HG03139 (cell line): ENCODE results near the gene CLCNKA.
"Not testable (repeated sequence)": the region's sequence is repeated elsewhere in the genome, so short reads cannot be mapped to it uniquely, and the experiment has no call there.

Experiments used
- ATAC-seq: cut with Tn5 transposase; IDR thresholded peaks from one replicate; pipeline ENCODE4 v1.9.1; 2021; ENCODE audit not compliant: unreplicated experiment

CLCNKA gene

GRCh38 chr1:15997076-15997585 is 24.7 kb upstream of the CLCNKA start:
- no peak for ATAC-seq

- no peak for ATAC-seq
These were observed 24.1 kb upstream of the CLCNKA start for GRCh38 chr1:15997637-15998280.

DNA sequence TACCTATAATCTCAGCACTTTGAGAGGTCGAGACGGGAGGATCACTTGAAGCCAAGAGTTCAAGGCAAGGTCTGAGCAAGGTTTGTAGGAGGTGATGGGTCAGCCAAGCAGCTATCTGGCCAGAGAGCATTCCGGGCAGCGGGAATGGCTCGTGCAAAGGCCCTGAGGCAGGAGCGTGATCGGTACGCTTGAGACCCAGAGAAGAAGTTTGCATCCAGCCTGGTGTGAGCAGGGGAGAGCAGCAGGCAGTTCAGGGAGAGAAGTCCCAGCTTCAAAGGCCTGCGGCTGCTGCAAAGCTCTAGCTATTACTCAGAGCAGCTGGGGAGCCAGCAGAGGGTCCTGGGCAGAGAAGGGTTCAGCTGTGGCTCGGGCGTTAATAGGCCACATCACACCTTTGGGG is 22.9 kb upstream of the CLCNKA start:
- no peak for ATAC-seq

DNA sequence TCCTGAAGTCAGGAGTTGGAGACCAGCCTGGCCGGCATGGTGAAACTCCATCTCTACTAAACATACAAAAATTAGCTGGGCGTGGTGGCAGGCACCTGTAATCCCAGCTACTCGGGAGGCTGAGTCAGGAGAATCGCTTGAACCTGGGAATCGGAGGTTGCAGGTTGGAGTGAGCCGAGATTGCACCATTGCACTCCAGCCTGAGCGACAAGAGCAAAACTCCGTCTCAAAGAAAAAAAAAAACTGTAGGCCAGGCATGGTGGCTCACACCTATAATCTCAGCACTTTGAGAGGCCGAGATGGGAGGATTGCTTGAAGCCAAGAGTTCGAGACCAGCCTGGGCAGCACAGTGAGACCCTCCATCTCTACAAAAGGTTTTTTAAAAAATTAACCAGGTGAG is 20.6 kb upstream of the CLCNKA start:
- ATAC-seq: not testable (repeated sequence)

DNA sequence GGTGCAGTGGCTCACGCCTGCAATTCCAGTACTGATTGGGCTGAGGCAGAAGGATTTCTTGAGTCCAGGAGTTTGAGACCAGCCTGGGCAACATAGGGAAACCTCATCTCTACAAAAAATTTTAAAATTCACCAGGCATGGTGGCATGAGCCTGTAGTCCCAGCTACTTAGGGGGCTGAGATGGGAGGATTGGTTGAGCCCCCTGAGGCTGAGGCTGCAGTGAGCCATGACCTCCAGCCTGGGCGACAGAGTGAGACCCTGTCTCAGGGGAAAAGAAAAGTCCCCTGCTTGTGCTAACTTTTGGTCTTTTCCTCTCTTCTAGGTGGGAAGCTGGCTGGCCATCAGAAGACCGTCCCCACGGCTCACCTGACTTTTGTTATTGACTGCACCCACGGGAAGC is 16.2 kb upstream of the CLCNKA start:
- no peak for ATAC-seq

DNA sequence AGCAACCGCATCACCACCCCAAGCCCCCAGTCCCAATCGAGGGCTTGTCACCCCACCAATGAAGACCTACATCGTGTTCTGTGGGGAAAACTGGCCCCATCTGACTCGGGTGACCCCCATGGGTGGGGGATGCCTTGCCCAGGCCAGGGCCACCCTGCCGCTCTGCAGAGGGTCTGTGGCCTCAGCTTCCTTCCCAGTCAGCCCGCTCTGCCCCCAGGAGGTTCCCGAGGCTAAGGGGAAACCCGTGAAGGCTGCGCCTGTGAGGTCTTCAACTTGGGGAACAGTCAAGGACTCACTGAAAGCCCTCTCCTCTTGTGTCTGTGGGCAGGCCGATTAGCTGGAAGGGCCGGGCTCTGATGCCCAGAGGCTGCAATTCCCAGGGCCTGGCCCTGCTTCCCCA is 15.8 kb upstream of the CLCNKA start:
- ATAC-seq: no peak

DNA sequence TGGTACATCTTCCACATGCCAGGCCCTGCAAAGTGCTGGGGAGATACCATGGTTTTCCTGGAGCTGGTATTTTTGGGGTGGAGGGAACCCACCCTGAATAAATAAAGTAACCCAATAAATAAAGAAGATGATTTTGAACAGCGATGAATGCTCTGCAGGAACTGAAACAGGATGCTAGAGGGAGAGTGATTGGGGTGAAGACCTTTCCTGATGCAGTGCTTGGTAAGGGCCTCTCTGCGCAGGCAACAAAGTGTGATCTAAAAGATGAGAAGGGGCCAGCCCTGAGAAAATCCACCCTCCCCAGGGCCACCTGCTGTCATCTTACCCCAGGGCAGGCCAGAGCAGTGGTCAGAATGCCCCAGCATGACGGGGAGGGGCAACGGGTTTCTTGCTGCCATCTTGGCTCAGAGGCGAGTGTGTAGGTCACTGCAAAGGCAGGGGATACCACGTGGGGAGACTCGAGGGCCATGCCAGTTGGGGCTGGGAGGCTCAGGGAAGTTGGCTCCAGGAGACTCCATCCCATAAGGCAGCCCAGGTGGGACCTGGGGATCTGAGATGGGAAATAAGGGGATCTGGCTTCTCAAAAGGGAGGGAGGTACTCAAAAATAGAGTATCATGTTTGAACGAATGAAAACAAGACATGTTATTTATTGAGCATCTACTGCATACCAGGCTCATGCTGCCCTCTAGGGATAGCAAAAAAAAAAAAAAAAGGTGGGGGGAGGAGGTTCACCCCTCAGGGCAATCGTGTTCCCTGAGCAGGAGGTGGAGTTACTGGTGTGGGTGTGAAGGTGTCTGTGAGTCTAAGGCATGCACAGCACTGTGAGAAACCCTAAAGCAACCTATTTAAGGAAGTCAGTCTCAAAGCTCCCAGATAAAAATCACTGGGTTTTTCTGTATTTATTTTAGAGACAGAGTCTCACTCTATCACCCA is 15.0 kb upstream of the CLCNKA start:
- no peak for ATAC-seq

DNA sequence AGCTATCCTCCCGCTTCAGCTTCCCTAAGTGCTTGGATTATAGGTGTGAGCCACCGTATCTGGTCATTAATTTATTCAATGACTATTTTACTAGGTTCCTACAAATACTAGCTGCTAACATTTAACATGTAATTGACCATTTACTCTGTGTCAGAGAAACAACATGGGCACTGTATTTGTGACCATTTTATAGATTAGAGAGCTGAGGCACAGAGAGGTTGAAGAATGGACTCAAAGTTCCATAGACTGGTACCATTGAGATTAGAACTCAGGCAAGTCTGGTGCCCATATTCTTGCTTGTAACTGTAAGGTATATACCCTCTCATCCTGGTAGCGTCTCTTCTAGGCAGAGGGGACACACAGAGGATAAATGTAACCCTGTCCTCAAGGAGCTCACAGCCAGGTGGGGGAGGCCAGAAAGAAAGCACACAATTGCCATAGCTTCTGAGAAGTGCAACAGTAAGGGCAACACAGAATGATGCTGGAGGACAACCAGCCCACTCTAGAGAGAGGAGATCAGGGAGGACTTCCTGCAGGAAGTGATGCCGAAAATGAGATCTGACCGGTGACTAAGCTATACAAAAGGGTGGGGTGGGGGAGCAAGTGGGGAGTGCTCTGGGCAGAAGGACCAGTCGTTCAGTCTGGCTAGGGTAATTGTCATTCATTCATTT is 14.0 kb upstream of the CLCNKA start:
- ATAC-seq: no peak

- ATAC-seq: no peak
These were observed 12.8 kb upstream of the CLCNKA start for GRCh38 chr1:16009030-16009460.

DNA sequence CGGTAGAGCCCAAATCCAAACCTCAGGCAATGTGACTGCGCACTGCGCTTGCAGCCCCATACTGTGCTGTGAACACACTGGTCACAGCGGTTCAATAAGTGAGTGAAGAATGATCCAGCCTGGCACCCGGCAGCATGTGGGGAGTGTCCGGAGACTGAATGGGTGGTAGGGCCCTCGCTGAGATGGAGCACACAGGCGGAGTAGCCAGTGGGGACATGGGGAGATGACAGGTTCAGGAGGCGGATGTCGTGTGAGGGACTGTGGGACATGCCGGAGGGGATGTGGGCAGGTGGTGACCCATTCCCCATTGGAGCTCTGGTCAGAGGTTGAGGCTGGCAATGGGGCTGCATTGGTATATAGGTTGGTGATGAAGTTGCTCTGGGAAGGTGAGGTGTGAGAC is 12.2 kb upstream of the CLCNKA start:
- ATAC-seq: no peak

DNA sequence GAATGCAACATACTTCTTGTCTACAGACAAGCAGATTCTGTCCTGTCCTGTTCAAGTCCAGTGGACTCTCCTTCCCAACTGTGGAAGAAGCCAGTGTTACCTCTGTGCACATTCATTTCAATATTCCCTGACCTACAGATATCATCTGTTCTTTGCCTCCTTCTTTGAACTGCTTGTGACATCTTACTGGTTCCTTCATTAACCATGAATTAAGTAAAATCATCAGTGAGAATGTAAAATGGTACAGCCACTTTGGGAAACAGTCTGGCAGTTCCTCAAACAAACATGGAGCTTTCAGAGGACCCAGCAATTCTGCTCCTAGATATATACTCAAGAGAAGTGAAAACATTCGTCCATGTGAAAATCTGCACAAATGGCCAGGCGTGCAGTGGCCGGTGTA is 11.0 kb upstream of the CLCNKA start:
- ATAC-seq: no peak

GRCh38 chr1:16011936-16012589 is 9.8 kb upstream of the CLCNKA start:
- ATAC-seq: no peak

- no peak for ATAC-seq
These were observed 9.1 kb upstream of the CLCNKA start for GRCh38 chr1:16012590-16013219.

DNA sequence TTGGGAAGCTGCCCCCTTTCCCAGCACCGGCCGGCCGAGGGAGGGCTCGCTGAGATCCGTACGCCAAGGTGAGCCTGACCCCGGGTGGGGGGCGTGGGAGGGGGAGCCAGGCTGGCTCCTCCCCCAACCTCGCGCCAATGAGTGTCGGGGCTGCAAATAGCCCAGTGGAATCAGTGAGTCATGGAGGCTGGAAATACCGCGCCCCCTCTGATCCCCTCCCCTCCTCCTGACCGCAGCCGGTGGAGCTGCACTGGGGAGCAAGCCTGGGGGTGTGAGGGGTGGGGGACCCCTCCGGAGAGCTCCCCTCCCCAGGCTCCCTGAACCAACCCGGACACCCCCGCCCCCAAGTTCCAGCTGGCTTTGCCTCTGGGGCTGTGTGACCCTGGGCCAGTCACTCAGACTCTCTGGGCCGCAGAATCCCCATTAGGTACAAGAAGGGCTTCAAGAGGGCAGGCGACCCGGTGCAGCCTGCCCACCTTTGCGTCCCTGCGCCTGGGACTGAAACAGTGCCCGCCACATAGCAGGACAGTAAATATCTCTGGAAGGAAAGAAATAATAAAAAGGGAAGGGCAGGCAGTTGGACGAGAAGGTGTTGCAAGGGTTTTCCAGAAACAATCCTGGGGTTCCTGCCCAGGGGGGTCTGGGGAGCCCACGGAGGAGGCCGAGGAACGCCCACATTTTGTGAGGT is 8.5 kb upstream of the CLCNKA start:
- ATAC-seq: no peak

GRCh38 chr1:16013908-16014258 is 8.0 kb upstream of the CLCNKA start:
- ATAC-seq: no peak

GRCh38 chr1:16014509-16015482 is 7.0 kb upstream of the CLCNKA start:
- ATAC-seq: no peak

DNA sequence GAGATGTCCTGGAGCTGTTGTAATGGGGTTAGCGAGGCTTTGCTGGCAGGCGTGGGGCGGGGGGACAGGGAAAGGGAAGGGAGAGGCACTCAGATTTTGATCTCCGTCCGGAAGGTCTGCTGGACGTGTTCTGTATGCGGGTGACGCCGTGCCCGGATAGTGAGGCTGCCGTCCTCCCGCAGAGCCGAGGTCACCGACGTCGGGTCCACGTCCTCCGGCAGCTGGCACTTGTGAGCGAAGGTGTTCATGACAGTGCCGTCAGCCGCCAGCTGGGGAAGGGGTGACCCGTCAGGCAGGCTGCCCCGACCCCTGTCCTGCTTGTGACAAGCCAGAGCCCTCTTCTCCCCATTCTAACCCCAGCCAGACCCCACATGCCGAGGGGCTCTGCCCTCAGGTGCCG is 6.3 kb upstream of the CLCNKA start:
- no peak for ATAC-seq

DNA sequence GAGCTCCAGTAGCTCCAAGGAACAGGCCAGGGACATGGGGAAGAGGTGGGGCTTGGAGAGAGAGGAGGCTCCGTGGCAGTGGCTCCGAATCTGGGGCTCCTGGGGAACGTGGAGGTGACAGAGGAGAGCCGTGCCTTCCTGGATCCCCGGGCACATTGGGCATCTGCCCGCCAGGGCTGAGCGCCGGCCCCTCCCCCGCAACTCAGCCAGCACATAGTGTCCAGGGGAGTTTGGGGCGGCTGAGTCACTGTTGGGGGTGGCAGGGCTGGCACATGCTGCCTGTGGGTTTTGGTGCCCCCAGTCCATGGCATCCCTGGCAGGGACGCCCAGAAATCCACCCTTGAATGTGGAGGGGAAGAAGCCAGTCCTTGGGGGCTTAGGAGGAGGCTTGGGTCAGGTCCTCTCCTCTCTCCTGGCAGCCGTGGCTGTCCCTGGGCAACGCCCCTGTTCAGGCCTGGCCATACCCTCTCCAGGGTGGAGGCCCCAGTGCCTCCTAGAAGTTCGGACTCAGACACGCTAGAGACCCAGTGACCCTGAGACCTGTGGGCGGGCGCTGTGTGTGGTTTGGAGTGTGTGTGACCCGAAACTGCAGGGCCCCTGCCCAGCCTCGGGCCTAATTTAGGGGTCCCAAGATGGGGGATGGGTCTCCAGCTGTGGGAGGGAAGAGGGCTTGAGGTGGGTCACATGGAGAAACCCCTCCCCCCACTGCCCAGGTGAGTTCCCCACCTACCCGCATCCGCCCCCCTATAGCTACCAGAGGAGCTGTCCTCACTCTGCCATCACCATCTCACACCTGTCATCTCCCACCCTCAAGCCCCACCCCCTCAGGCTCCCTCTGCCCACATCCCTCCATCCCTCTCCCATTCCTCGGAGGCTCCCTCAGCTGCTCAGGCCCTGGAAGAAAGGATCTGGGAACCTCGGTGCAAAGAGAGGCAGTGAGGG is 5.6 kb upstream of the CLCNKA start:
- no peak for ATAC-seq
